Measurements from ENCODE around the gene HMBS. TPM values are rescaled to one million over a fixed set of nuclear protein-coding genes. Genes with fewer than 3 reads are reported as not detected.
"Not testable (repeated sequence)": the region's sequence is repeated elsewhere in the genome, so short reads cannot be mapped to it uniquely, and the experiment has no call there.

Gene HMBS
- polyA plus RNA-seq, 10 donors, result 18.2 to 28.9 (median 23.0) TPM

GRCh38 chr11:119100246-119100970, 15.7 kb downstream of the HMBS start:
- DNase-seq, result no peak

GRCh38 chr11:119100994-119101758, 16.5 kb downstream of the HMBS start:
- DNase-seq, result peak in 1 of 3 donors; percentile 22

GRCh38 chr11:119101759-119102423, 17.2 kb downstream of the HMBS start, which contains the start of gene DPAGT1:
Gene DPAGT1 (minus strand): TSS chr11:119101853. CDS start chr11:119101655, 198 bp downstream.
- peak; percentile 95 to 98 (median 98) for DNase-seq

- DNase-seq, result not testable (repeated sequence)
Observed at GRCh38 chr11:119103161-119103664, 18.5 kb downstream of the HMBS start.

GRCh38 chr11:119103793-119104192, 19.1 kb downstream of the HMBS start:
- no peak for DNase-seq

- DNase-seq, result peak; percentile 91 to 94 (median 93)
Observed at GRCh38 chr11:119106564-119107537, 22.2 kb downstream of the HMBS start, which contains the start of gene C2CD2L. Gene C2CD2L (plus strand): TSS chr11:119107344. CDS start chr11:119107742, 398 bp downstream.

- peak in 1 of 3 donors; percentile 38 for DNase-seq
Observed at GRCh38 chr11:119107538-119108145, 23.0 kb downstream of the HMBS start.

- DNase-seq, result no peak
Observed at GRCh38 chr11:119108146-119108856, 23.6 kb downstream of the HMBS start.

GRCh38 chr11:119108857-119109221, 24.2 kb downstream of the HMBS start:
- no peak for DNase-seq

GRCh38 chr11:119109843-119110242, 25.2 kb downstream of the HMBS start:
- DNase-seq, result no peak

- DNase-seq, result no peak
Observed at GRCh38 chr11:119110439-119110838, 25.8 kb downstream of the HMBS start.

GRCh38 chr11:119111361-119111925, 26.8 kb downstream of the HMBS start:
- DNase-seq, result no peak

- DNase-seq, result no peak
Observed at GRCh38 chr11:119112314-119113020, 27.8 kb downstream of the HMBS start.

GRCh38 chr11:119113716-119114115, 29.0 kb downstream of the HMBS start:
- no peak for DNase-seq

GRCh38 chr11:119114351-119114750, 29.7 kb downstream of the HMBS start:
- DNase-seq, result no peak

GRCh38 chr11:119115484-119116234, 31.0 kb downstream of the HMBS start:
- peak in 1 of 3 donors; percentile 35 for DNase-seq

GRCh38 chr11:119116235-119116594, 31.5 kb downstream of the HMBS start:
- DNase-seq, result no peak

GRCh38 chr11:119116601-119117000, 31.9 kb downstream of the HMBS start:
- DNase-seq, result no peak
